SKM-1 (cell line): ENCODE data around the gene EML6.

Source experiments
- DNase-seq: peaks from one replicate; lab custom pipeline; 2025; ENCODE audit not compliant: unreplicated experiment; lab: John Stamatoyannopoulos, UW

Gene EML6

GRCh38 chr2:55013936-55014335 is 290.5 kb downstream of the EML6 start:
- no peak for DNase-seq

GRCh38 chr2:55014962-55015939 is 291.8 kb downstream of the EML6 start:
- peak; percentile 16 for DNase-seq

GRCh38 chr2:55017428-55017827 is 294.0 kb downstream of the EML6 start:
- DNase-seq = no peak

- no peak for DNase-seq
These were observed 294.4 kb downstream of the EML6 start for GRCh38 chr2:55017880-55018279.

DNA sequence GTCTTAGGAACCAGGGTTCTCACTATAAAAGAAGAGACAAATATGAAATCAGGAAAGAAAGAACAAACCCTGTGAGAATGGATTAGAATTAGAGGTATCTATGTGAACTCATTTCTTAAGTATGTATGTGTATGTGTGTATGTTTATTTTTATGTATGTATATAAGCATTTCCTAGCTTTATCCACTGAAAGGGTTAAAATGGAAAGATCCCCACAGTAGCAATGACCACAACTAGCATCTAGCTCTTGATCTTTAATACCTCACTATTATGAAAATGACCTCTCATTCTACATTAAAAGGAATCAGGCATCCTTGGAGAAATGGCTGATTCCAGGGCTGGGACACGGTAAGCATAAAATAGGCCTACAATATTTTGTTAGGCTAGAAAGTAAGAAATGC is 295.2 kb downstream of the EML6 start:
- DNase-seq = no peak

GRCh38 chr2:55019526-55020258 is 296.2 kb downstream of the EML6 start:
- peak; percentile 79 for DNase-seq
